ENCODE measurements around the gene RMP24.
"Not testable (repeated sequence)": the region's sequence is repeated elsewhere in the genome, so short reads cannot be mapped to it uniquely, and the experiment has no call there.

Gene RMP24

GRCh38 chr18:35968278-35968880 is 4.1 kb upstream of the RMP24 start:
- FAIRE-seq, result no peak

DNA sequence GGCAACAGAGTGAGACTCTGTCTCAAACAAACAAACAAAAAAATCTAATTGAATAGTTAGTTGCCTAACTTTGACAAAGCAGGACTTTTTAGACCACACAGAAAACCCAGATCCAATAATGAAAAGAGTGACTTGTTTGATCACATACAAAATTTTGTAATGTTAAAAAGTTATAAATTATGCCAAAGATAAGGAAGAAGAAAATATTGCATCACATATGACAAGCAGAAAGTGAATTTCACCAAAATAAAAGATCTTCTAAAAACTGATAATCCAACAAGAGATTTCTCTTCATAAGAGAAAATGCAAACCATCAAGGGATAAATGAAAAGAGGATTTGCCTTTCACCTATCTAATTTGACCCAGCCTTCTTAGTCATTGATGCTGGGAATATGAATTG is 2.8 kb upstream of the RMP24 start:
- no peak for FAIRE-seq

GRCh38 chr18:35971661-35972196 is 750 bp upstream of the RMP24 start:
- FAIRE-seq, result peak; percentile 38

GRCh38 chr18:35973650-35974049 is 1.2 kb downstream of the RMP24 start:
- FAIRE-seq, result no peak

DNA sequence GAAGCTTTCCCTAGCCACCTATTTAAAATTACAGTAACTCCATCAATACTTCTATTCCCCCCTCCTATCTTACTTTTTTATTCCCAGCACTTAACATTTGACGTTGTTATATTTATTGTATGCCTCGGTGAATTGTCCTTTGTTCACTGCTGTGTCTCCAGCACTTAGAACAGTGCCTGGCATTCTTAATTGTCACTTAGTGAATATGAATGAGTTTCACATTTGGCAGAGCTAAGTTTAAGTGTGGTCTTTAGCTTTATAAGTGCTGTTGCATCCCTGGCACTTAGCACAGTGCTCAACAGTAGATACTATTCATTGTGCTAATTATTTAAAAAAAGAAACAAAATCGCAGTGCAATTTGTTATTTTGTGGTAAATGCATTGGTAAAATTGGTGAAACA is 1.7 kb downstream of the RMP24 start:
- FAIRE-seq, result no peak

GRCh38 chr18:35979112-35979511 is 6.6 kb downstream of the RMP24 start:
- no peak for FAIRE-seq

DNA sequence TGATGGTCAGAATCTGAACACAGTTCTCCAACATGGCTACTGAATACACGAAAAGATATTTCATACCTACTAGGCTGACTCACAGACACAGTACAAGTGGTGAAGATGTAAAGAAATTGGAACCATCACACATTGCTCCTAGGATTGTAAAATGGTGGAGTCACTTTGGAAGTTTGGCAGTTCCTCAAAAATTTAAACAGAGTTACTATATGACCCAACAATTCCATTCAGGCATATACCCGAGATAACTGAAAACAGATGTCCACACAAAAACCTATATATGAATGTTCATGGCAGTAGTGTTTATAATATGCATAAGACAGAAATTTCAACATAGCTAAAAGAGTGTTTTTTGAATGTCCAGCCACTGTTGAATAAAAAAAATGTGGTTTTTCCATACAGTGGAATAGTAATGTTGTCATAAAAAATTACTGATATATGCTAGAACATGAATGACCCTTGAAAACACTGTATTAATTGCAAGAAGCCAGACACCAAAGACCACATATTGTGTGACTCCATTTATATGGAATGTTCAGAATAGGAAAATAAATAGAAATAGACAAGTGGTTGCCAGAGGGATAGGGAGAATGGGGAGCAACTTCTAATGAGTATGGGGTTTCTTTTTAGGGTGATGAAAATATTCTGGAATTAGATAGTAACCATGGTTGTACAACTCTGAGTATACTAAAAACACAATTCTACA is 10.1 kb downstream of the RMP24 start:
- no peak for FAIRE-seq

DNA sequence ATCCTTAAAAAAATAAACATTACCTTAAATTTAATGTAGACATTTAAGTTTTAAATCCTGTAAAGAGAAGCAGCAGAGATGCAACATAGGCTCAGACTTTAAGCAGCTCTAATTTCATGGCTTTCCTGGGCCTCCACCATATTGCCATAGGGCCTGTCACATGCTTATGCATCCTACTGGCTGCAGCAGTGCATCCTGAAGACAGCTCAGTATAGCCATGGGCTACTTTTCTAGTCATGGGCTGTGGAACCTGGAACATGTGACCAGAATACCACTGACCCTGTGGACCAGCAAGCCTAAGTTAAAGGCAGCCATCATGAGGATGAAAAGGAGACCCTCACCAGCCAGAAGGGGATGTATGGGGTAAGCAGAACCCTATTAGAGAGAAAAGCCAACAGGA is 10.7 kb downstream of the RMP24 start:
- FAIRE-seq, result no peak

DNA sequence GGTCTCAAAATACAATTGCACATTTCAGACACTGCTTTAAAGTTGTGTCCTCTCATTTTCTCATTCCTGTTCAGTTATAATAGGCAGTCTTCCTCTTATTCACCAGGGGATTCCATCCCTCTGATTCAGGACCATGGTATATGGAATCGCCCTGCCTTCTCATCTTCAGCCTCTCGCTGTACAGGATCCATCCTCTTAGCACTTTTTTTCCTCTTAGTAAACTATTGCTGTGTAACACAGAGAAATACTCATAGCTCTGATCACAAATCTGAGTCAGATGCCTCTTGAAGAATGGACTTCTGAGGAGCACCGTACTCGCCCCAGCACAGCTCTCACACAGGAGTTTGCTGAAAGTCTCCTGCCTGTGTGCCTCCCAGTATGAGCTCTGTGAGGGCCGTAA is 11.3 kb downstream of the RMP24 start:
- no peak for FAIRE-seq

DNA sequence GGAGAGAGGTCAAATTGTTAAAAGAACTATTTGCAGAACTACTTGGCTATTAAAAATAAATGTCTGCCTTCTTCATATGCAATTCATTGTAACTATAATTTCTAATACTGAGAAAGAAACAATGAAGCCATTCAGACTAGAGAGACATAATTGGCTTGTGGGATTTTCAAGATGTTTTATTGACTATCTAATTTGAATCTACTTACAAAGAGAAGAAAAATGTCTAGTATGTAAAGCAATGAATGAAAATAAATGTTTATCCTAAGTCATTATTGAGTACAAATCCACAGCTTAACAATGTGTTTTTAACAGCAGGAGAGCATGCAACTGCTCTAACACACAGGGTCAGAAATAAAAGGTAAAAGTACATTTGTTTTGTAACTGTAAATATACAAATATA is 19.2 kb downstream of the RMP24 start:
- no peak for FAIRE-seq

DNA sequence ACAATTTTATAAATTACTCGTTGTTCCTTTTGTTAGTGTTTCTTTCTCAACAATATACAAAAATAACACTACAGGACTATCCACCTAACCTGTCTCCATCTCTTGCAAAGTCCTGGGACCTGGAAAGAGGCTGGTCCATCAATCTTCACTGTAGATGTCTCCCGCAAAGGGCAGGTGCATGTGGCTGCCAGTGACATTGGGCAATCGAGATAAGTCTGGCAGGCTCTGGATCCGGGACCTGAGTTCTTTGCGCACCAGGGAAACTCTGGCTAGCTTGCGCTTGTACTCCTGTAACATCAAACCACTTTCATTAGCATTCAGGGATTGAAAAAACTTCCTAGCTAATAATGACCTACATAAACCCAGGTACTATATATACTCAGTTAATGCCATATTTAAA is 20.5 kb downstream of the RMP24 start:
- FAIRE-seq, result no peak

GRCh38 chr18:35998967-35999366 is 26.5 kb downstream of the RMP24 start:
- FAIRE-seq, result no peak

- no peak for FAIRE-seq
These were observed 27.4 kb downstream of the RMP24 start for GRCh38 chr18:35999925-36000324.

DNA sequence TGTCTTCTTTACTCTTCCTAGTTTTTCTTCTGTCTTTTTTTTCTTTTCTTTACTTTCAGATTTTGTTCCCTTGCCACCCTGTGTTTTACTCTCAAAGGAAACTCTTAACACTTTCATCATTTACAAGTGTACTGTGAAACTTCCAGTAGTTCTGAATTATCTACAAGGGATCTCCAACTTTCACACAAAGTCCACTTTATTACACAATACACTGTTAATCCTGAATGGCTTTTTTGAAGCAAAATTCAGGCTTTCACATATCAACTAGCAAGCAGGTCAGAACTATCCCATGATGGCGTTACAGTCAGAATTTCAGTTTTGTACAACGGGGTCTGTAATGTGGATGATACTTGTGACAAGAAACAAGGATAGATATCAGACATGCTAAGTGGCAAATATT is 34.5 kb downstream of the RMP24 start:
- no peak for FAIRE-seq

GRCh38 chr18:36009214-36009613 is 36.7 kb downstream of the RMP24 start:
- no peak for FAIRE-seq

DNA sequence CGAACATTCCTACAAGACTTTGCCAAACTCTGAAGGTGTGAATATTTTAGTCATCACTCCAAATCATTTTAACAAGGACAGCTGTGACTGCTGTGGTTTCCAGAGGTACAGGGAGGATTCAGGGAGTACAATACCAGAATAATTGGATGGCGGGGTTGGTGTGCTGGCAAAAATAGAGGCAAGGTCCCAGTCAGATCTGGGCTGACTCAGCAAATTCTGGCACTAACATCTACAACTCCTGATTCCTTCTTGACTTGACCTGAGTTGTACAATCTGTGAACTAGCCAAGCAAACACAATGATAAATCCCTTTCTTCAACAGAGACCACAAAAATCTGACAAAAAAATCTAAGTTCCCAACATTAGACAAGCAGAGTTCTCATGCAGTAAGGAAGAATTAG is 40.4 kb downstream of the RMP24 start:
- no peak for FAIRE-seq

DNA sequence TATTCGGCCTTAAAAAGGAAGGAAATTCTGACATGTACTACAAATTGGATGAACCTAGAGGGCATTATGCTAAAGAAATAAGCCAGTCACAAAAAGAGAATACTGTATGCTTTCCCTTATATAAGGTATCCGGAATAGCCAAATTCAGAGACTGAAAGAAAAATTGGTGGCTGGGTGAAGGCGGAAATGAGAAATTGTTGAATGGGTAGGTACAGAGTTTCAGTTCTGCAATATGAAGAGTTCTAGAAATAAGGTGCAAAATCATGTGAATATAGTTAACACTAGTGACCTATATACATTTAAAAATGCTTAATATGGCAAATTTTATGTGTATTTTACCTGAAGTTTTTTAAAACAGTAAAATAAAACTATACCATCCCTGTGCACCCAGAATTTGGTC is 43.1 kb downstream of the RMP24 start:
- FAIRE-seq, result no peak

DNA sequence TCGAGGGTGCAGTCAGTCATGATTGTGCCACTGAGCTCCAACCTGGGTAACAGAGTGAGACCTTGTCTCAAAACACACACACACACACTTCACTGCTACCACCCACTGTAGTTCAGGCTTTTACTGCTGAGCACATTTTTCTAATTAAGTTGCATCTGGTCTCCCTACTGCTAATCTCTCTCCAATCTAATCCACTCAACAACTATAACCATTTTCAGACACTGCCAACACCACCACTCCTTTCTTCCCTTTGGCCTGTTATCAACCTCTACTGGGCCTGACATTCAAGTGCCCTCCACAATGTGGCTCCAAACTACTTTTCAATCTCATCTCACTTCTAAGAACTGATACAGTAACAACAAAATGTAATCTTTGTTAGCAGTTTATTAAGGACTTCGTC is 44.8 kb downstream of the RMP24 start:
- FAIRE-seq, result no peak

DNA sequence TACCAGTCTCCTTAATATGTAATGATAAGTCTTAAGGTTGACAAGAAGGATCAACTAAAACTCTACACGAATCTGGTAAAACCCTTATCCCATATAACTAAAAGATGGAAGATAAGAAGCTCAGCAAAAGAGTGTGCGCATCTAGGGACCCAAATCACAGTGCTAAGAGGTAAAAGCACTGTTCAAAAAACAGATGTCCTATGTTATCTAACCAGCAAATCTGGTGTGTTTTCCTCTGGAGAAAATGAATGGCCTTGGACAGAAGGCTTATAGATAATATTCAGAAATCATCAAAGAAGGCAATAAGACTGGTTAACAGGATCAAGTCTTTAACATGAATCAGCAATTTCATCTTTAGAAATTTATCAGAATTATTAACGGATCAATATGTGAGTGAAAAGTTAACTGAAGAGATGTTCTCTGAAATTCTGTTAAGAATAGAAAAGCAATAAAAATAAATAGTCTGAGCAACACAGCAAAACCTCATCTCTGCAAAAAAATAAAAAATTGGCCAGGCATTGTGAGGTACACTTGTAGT is 47.8 kb downstream of the RMP24 start:
- FAIRE-seq, result no peak

GRCh38 chr18:36023336-36023735 is 50.9 kb downstream of the RMP24 start:
- no peak for FAIRE-seq

DNA sequence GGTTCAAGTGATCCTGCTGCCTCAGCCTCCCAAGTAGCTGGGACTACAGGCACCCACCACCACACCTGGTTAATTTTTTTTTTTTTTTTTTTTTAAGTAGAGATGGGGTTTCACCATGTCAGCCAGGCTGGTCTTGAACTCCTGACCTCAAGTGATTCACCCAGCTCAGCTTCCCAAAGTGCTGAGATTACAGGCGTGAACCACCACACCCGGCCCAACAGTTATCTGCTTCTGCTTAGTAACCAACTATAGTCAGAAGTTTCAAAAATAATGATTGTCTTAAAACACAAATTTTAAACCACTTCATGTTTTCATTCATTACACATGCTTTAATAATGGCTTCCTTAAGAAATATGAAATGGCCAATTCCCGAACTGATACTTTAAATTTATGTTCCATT is 51.8 kb downstream of the RMP24 start:
- not testable (repeated sequence) for FAIRE-seq

GRCh38 chr18:36025025-36025424 is 52.5 kb downstream of the RMP24 start:
- FAIRE-seq, result no peak

DNA sequence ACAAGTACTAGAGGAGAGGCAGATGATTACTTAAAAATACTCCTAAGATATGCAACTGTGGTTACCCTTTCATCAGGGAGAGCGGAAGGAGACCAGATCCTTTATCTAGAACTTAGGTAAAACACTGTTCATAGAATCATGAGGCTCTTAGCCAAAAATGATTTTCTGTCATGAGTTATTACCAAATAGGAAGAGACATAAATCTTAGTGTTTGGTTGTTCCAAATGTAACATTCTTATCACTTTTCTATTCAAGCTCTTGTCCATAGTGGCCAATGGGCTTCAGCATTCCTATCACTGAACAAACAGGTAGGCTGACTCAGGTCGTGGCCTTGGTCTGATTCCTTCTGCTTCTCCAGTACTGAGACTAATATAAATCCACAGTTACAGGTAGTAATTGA is 56.4 kb downstream of the RMP24 start:
- no peak for FAIRE-seq

Measured in islet of Langerhans (tissue), 1 donor.